AML-193 (cell line): ENCODE data around the gene CD320.

ENCODE experiments used
- DNase-seq, 2 experiments: peaks; one replicate each; lab custom pipeline; 2025; lab: John Stamatoyannopoulos, UW

The CD320 gene

GRCh38 chr19:8253678-8254077 is 54.5 kb downstream of the CD320 start:
- no peak for DNase-seq

- DNase-seq, result peak; percentile 57 to 62
Measured at GRCh38 chr19:8252922-8253589, 55.1 kb downstream of the CD320 start.
